Stimulated activated naive CD4-positive, alpha-beta T cell treated with Interleukin-2 at 50 U/mL for 16 hours (primary cell): Measurements from ENCODE around the gene SUCLG2.

Experiments
- DNase-seq: peaks from one replicate; lab custom pipeline; 2025; lab: John Stamatoyannopoulos, UW

The SUCLG2 gene

DNA sequence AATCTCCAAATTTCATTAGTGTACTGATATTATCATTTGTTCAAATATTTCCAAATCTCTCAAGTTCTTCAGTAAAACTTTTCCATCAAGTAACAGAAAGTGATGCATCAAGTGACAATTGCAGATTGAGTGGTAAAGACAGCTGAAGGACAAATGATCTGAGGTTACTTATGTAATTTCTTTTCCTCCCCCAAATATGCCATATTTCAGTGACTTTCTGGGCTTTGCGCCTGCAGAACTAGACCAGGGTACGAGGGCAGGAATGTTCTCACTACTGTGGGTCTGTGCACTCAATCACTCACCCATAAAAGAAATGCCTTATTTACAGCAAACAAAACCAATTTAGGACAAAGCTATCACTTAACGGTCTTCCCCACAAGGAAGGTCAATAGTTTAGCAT, 4.7 kb downstream of the SUCLG2 start:
- DNase-seq, result no peak

DNA sequence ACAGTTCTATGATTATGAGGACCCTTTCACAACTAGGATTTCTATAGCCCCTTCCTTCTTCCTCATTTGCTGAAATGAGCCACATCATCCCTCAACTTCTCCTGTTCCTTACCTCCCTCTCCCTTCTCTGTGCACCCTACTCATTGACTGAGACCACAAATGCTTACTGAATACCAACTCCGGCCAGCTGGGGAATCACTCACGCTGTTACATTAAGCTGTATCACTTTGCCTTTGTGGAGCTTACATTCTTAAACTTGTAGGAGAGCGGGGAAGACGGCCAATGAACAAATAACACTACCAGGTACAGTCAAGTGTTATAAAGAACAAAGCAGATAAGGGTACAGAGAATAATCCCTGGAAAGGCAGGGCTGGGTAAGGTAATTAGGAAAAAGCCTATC, 5.7 kb downstream of the SUCLG2 start:
- DNase-seq, result no peak

DNA sequence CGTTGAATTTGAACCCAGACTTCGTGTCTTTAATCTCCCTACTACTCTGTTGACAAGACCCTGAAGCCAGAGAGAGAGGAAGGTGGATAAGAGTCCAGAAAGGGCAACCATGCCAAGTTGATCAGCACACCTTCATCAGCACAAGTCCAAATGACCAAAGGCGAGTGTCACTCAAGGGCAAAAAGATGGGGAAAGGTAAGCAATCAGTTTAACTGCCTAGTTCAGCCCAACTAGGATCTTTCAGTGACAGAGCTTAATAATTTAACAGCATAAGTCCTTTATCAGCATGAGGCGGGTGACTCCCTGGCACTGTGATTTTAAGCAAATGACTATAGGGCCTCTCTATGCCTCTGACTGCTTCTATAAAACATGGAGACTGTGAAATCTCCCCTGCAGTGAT, 6.2 kb downstream of the SUCLG2 start:
- no peak for DNase-seq

DNA sequence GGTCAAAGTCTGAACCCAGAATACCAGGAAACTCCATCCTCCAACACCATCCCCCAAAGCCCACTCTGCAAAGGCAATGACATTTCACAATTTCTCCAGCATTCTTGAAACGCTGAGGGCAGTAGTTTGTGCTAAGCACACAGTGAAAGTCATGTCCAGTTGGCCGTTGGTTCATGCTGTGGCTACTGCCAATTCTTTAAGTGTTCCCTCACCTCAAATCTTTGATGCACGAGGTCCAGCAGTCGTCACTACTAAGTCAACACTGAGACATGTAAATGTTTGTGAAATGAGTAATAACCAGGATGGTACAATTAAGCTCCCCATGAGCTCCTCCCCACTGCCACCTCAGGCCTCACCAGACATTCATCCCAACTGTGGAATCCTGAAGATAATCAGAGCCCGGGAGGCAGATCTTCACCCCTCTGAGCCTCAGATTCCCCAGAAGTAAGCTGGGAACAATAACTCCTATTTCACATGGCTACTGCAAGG, 7.0 kb downstream of the SUCLG2 start:
- no peak for DNase-seq

DNA sequence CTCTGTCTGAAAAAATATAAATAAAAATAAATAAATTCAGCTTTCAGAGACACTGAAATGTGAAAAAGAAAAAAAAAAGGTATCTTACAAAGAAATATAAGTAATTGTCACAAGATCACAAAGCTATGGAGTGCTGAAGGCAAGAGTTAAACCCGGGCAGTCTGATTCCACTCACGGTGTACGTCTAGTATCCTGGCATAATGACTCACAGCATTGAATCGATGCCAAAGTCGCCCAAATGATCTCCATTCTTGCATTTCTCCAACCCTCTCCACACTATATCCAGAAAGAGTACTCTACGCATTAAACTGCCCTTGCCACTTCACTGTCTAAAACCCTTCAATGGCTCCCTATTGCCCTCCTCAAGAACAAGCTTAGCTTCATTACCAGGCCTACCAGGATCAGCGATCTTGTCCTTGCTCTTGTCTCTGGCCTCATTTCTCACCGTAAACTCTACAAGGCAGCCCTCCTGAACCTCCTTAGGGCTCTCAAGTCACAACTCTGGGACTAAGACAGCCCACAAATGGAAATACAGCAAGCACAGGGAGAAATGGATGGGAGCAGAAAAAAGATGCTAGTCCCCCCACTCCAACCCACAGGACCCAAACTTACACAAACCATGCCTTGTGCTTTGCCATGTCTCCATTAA, 7.7 kb downstream of the SUCLG2 start:
- no peak for DNase-seq

DNA sequence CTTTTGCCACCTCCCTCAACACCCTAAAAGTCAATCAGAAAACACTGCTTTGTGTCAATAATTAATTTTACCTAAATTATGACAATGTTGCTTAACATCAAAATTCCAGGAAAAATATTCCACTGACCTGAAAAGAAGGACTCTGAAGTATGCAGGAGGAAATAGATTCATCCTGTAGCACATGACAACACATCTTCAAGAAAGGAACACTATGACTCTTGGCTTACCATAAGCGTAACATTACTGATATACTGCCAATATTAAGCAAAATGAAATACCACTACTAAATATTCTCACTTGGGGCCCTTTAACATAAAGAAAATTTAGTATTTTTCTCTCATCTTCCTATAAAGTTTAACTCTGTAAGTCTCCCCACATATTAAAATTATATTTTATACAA, 9.6 kb downstream of the SUCLG2 start:
- DNase-seq, result no peak

DNA sequence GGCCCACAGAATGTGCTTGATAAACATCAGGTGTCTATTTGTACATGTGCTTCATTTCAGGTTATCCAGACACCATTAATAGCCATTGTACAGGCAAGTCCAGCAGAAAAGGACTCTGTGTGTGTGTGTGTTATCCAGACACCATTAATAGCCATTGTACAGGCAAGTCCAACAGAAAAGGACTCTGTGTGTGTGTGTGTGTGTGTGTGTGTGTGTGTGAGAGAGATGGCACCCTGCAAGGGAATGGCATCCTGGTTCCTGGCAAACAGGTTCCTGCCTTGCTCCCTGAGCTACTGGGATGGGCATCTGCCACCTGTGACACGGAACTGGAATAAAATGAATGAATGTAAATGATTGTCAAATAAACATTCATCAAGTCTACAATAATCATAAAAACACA, 11.7 kb downstream of the SUCLG2 start:
- DNase-seq, result no peak

DNA sequence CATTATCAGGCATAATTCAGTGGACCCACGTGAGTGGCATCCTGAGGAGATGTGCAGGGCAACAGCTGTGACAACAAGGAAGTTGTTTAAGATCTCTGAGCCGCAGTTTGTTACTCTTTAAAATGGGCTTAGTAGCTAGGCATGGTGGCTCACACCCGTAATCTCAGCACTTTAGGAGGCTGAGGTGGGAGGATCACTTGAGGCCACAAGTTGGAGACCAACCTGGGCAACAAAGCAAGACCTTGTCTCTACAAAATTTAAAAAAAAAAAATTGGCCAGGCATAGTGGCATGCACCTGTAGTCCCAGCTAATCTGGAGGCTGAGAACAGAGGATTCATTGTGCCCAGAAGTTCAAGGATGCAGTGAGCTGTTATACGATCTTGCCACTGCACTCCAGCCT, 12.2 kb downstream of the SUCLG2 start:
- no peak for DNase-seq

DNA sequence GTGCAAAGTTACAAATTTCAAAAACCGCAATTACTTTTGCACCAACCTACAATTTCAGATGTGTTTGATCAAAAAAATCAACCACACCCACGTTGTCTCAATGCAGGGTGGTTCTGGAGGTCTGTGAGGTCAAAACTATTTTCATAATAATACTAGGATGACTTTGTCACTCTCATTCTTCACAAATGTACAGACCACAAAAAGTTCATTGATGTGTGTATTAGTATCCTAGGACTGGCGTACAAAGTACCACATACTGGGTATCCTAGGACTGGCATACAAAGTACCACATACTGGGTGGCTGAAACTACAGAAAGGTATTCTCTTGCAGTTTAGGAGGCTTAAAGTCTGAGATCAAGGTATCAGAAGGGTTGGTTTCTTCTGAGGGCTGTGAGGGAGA, 13.0 kb downstream of the SUCLG2 start:
- no peak for DNase-seq

DNA sequence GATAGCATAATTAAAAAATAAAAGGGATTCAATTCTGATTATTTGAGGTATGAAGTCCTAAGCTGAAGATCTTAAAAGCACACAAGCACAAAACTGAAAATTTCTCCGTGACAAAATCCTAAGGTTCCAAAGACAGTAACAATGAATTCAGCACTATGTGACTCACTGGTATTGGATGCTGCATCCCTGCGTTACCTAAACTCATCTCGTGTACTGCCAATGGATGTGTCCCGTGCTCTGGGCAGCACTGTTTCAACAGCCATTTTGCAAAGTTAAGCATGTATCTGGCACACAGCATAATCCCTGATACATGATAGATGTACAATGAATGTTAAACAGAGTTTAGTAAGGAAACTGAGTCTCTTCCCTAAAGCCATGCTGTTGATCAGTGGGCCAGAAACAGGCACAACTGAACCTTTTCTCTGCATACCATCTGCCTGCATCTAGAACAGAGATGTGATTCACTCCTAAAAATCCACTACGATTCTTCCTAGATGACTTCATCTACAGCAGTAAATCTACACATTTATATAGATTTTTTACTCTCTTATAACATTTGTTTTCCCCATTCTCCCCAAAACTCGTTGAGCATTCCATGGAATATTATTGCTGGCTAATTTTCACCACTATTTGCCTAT, 14.3 kb downstream of the SUCLG2 start:
- DNase-seq, result no peak

DNA sequence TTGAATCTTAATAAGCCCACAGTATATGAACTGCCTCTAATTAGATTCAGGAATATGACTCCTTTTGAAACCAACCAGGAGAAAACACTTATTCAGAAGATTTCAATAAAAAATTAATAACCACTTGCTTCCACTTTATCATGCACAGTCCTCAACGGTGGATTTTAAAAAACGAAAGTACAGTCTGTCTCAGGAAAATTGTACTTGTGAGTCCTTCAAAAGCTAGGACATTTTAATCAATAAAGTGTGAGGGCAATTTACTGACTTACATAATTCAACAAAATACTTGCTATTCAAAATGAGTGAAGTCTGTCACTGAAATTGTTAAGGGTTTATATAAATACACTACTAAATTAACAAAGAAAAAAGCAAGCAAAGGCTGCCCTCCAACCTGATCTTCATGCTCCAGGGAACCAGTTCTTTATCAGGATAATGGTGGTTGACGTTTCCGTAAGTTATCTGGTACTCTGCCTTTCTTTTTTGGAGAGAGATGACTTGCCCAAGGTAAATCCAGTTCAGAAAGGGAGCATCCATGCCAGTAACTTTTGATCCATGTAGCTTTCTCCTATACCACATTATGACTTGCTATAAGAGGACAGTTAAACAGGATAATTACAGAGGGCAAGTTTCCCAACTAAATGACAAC, 17.0 kb downstream of the SUCLG2 start:
- DNase-seq, result no peak

DNA sequence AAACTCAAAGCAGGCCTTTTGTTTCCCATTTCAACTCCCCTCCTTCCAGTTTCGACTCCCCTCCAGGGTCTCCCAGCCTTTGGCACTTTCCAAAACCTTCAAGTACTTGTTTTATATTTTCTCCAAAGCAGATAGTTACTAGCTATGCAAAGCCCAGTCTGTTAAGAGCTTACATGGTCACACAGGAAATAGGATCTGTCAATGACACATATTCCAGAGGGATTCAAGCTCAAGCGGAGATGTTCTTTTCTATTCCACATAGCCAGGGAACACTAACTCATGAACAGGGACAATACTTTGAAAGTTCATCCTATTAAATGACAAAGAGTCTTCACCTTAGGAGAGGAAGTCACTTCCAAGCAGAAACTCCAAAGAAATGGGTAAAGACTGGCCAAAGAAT, 18.6 kb downstream of the SUCLG2 start:
- no peak for DNase-seq

DNA sequence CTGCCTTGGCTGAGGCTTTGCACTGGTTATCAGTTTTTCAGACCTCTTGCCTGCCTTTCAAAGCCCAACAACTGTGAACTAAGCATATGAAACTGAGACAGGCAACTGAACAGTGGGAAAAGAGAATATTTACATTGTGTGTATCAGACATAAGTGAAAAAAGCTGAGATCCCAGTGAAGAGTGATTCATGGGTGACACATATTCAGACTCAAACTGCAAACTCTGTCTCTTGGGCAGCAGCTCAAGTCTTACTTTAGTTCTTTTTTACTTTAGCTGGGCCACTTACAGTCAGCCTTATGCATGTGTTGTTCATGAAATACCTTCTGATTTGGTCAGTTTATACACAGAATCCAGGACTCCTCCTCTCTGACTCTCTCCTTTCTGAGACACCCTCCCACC, 19.2 kb downstream of the SUCLG2 start:
- DNase-seq, result no peak

DNA sequence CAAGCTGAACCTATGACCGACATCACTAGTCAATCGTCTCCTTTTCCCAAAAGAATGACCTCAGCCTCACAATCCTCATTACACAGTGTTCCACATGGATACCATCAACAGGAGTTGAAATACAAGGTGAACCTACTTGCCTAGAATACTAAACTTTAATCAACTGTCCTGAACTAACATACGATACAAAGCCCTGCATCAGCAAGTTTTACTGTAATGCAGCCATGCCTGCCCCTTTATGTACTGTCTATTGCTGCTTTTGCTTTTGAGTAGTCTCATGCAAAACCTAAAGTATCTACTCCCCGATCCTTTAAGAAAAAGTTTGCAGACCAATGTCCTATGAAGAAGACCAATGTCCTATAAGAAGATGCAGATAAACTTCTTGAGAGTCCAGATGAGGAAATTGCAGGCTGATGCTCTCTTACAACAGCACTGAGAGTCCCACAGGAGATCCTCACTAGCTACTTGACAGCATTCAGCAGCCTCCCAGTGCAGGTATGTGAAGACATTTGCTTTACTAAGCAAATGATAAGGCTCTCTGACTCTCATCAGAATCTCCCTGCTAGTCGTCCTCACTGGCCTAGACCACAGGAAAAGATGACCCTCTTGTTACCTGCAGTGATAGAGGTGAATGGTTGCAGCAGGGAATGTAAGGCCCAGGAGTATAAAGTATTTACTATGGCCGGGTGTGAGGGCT, 23.6 kb downstream of the SUCLG2 start:
- no peak for DNase-seq

DNA sequence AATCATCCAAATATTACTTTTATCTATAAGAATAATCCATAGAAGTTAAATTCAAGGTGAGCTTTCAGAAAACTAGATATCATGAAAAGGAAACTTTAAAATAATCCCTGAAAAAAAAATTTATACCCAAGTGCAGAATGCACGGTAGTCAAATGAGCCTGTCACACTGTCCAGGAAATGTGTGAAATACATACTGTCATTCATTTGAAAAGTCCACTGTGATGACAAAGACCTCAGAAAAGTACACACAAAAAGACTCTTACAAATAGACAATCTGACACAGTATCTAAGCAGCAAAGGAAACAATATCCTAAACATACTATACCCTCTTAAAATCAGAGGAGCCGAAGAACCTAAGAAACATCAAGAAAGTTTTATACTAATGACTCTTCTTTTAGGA, 29.7 kb downstream of the SUCLG2 start:
- DNase-seq, result no peak

DNA sequence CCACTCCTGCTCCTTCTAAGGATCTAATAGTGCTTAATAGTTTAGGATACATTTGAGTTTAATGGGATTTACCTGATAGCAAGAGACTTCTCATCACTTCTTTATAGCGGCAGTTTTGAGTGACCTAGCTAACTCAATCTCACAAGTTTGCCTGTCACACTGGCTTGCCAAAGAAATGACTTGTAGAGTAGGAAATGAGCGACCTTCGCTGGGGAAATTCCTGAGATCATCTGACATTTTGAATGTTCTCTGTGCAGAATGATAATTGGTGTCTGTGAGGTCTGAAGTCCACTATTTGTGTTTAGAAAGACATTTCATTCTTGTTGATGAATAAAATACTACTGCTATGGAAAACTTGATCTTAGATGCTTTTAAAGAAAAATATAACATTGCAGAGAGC, 30.3 kb downstream of the SUCLG2 start:
- no peak for DNase-seq

DNA sequence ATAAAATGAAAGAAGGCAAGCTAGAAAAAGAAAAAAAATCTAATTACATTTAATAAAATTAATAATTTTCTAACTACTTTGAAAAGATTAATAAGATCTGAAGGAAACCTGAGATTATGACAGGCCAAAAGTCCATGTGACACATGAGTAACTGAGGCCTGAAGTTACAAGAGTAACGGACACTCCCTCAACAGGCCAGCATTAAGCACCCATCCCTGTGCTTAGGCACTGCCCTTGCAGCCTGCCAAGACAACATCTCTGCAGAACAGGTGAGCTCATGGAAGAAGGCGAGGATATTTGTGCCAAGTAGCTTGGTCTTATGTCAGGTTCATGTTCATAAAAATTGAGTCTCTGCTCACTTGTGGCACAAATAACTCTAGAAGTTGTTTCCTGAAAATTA, 31.8 kb downstream of the SUCLG2 start:
- no peak for DNase-seq

DNA sequence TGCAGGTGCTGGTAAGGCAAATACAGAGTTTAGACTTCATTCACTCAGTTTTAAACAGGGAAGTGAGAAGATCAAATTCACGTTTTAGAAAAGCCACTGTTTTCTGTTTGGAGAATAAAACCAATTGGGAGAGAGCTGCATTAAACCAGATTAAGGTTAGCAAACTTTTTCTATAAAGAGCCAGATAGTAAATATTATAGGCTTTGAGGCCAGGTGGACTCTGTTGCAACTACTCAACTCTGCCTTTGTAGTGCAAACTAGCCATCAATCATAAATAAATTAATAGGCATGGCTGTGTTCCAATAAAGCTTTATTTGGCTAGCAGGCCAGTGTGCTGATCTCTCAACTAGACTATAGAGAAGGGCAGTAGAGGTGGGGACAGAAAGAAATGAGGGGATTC, 33.5 kb downstream of the SUCLG2 start:
- no peak for DNase-seq

DNA sequence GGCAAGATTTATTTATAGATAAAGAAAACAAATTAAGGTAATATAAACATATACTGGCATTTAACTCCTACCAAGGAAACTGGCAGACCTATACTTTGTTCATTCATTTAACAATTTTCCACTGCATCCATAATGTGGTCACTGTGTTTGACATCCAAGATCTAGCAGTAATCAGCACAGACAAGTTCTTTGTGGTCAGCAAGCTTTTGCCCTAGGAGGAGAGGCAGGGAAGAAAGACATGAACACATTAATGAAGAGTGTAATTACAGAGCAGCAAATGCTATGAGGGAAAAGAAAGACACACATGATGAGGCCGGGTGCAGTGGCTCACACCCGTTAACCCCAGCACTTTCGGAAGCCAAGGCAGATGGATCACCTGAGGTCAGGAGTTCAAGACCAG, 34.4 kb downstream of the SUCLG2 start:
- DNase-seq, result no peak

DNA sequence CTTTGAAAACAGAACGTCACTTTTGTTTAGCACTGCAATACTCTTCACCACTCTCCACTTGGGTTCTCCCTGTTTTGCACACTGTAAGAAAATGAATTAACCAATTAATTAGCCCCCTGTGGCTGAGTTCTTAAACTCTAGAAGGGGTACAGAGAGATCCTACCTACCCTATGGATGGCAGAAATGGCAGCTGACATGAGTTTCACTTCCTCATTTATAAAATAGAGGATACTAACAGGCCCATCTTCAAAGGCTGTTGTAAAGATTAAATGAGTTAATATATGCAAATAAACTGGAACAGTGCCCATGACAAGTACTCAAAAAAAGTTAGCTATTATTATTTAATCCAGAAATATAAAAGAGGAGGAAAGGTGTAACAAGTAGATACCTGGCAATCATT, 36.9 kb downstream of the SUCLG2 start:
- DNase-seq, result no peak

DNA sequence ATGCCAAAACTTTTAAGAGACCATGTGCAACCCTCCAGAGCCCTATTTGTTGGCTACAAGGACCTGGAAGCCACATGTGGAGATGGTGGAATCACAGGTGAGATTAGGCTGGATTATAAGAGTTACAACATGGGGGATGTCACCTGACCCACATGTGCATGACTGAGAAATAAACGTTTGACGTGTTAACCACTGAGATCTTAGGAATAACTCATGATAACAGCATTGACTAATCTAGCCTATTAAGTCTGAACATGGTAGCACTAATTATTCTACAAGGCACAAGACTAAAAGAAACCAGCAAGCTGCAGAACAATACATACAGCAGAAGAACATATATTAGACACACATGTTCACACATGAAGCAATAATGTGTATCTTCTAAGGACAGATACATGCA, 38.4 kb downstream of the SUCLG2 start:
- no peak for DNase-seq

DNA sequence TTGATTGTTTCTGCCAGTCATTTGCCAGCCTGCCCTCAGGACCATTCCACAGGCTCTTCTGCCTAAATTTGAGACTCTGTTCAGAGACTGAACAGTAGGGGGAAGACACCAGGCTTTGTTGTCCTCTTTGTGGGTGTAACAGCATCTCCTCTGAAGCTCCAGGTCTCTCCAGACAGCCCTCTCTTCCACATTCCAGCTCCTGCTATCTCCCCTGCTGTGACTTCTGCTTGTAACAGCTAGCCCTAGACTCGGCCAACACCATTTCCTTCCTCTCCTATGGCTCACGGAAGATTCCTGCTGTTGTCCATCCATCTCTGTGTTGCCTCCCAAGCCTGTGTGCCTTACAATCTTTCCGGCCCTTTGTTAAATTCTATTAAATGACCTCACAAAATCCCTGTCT, 40.2 kb downstream of the SUCLG2 start:
- no peak for DNase-seq

DNA sequence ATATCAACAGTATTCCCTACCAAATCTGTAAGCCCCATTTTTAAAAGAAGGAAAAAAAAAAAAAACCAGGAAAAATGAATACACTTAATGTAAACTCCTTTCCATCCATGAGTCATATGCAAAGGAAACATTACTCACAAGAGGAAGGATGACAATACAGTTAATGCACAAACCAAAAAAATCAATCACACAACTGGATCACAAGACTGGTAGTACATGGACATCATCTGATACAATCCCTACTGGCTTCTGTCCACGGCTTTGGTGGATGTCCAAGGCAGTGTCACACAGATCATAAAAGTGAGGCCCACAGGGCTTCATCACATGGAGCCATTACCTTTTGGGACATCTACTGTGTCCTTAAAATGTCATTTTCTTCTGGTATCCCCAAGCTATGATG, 44.0 kb downstream of the SUCLG2 start:
- DNase-seq, result no peak
